GM21737 (cell line): ENCODE measurements around the gene COL16A1.

Experiments used
- ATAC-seq: cut with Tn5 transposase; IDR thresholded peaks from one replicate; pipeline ENCODE4 v1.9.1; 2021; ENCODE audit warnings: mild to moderate bottlenecking, moderate library complexity; ENCODE audit not compliant: unreplicated experiment

The COL16A1 gene

DNA sequence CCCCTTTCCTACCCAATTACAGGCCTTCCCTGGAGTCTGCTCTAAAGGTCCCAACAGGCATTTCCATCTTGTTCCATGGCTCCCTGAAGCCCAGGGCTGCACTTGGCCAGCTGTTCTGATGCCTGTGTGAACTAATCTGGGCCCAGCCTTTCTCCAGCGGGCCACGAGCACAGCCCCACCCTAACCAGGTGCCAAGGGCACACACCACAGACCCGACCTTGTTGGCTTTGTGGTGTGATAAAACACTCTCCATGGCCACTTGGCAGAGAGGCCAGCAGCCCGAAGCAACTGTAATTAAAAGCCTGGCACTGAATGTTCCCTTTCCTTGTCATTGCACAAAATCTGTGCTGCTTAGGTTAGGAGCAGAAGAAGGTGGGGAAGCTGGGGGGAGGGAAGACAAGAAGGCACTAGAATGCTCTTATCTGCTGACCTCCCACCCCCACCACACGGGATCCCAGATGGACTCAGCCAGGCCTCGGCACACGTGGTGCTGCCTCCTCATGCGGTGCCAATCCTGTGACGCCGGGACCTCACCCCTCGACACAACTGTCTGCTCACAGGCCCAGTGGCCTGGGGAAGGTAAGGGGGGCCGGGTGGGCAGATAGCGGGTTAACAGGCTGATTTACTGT, 76.4 kb downstream of the COL16A1 start:
- no peak for ATAC-seq

DNA sequence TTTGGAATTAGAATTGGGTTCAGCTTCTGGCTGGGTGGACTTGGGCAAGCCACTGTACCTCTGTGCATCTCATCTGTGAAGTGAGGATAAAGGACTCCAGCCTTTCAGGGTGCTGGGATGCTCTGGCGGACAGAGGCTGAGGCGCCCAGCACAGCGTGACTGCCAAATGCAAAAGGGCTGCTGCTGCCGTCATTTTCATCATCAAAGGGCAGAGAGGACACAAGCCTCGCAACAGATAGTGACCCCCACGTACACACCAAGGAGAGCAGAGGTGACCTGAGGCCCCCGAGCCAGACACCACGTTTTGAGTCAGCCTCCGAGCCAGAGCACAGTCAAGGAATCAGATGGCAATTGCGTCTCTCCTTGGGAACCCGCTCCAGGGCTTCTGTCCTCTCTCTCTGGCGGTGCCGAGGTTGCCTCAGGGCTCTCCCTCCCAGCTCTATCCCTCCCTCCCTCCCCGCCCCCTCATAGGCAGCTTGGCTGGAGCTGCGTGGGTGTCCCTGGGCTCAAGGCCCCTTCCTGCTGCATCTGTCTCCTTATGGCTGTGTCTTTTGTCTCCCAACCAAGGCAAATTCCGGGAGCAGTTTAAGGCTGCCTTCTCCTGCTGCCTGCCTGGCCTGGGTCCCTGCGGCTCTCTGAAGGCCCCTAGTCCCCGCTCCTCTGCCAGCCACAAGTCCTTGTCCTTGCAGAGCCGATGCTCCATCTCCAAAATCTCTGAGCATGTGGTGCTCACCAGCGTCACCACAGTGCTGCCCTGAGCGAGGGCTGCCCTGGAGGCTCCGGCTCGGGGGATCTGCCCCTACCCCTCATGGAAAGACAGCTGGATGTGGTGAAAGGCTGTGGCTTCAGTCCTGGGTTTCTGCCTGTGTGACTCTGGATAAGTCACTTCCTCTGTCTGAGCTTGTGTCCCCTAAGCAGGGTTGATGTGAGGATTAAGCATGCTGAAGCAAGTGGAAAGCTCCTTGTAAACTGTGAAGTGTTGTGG, 77.3 kb downstream of the COL16A1 start:
- ATAC-seq: no peak

DNA sequence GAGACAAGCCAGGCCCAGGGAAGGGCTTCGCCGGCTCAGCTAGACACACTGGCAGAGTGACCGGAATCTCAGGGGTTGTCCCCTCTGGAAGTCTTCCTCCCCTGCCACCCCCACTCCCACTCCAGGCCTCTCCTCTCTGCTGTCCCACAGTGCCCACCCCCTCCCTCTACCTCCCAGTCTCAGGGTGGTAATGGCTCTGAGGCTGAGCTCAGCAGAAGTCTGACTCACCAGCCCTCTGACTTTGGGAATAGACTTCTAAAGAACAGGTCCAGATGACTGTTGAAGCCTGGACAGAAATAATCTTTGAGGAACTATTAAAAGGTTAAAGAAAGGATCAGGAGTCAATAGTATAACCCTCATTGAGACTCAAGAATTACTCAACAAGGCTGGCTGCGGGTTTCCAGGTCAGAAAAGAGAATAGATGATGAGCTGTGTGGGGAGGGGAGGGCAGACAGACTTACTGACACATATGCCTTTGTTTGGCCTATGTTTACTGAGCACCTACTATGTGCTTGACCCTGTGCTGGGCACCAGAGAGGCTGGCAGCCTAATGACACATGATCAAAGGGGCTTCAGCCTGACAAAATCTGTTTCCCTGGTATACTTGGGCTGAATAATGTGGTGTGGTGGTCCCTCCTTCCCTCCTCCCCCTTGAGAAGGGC, 78.1 kb downstream of the COL16A1 start:
- no peak for ATAC-seq

DNA sequence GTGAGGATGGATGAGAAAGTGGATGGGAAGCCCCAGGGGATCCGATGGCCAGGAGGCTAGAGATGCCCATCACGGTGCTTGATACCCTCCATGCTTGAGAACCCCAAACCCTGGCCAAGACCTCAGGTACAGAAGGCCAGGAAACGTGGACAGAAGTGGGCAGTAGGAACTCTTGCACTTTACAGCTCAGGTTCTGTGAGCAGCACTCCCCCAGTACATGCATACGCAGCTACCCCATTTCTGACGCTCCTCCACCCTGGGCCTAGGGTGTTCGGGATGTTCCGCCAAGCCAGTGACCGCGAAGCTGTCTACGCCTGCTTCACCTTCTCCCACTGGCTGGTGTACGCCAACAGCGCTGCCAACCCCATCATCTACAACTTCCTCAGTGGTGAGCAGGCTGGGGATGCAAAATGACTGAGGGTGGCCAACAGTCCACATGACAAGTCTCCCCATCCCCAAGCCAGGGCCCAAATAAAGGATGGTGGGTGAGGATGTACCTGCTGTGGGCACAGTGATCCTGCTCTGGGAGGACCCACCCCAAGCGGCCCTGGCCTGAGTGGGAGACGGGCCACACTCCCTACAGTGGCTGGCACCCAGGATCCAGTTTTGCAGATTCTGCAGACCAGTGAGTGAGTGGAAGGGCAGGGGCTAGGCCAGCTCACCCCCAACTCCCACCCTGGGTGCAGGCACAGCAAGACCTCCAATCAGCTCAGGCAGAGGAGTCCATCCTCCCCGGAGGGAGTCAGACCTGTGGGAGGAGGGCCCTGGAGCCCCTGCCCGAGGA, 78.9 kb downstream of the COL16A1 start:
- ATAC-seq: no peak

DNA sequence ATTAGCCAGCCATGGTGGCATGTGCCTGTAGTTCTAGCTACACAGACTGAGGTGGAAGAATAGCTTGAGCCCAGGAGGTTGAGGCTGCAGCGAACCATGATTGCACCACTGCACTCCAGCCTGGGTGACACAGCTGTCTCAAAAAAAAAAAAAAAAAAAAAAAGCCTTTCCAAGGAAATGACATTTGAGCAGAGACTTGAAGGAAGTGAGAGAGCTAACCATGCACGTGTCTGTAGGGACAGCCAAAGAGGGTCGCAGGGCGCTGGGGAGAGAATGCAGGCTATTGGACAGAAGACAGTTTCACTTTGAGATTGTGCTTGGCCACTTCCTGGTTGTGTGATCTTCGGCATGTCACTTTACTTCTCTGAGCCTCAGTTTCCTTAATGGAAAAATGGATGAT, 79.5 kb downstream of the COL16A1 start:
- ATAC-seq: no peak

DNA sequence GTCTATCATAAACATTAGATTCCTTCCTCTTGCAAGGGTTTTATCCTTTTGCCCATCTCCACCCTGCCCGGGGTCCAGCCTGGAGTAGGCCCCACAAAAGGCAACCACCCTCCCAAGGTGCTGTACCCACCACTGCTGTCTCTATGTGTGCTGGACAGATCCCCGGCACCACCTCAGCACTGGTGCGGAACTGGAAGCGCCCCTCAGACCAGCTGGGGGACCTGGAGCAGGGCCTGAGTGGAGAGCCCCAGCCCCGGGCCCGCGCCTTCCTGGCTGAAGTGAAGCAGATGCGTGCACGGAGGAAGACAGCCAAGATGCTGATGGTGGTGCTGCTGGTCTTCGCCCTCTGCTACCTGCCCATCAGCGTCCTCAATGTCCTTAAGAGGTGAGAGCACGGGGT, 80.5 kb downstream of the COL16A1 start:
- no peak for ATAC-seq

DNA sequence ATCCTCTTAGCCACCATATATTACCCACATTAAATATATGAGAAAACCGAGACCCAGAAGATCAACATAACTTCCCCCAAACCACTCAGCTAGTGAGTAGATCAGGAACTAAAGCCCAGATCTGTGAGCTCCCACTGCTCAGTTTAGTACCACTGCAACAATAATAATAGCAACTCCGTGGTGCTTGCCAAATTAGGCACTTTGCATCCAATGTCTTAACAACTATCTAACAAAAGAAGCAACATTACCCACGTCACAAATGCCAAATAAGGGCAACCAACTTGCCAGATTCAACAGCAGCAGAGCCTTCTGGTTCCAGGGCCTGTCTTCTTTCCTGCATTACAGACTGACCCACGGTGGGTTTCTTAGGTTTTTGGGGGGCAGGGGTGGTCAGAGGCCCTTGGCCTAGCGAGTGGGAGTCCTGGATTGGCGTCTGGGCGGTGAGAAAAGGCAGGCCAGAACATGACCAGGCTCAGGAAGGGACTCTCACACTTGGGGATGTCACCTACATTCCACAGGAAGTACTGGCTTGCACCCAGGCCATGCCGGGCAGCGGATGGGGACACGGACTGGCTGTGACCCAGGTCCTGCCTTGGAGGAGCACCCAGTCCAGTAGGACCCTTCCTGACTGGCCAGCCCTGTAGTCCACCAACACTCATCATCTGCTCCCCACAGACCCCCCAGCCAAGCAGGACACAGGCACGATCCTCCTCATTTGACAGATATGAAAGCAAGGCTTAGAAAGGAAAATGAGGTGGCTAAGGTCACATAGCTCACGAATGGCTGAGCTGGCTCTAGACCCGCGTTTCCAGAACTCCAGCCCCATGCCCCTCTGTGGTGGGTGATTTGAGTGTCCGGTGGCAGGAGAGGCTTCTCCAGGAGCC, 81.7 kb downstream of the COL16A1 start:
- no peak for ATAC-seq

DNA sequence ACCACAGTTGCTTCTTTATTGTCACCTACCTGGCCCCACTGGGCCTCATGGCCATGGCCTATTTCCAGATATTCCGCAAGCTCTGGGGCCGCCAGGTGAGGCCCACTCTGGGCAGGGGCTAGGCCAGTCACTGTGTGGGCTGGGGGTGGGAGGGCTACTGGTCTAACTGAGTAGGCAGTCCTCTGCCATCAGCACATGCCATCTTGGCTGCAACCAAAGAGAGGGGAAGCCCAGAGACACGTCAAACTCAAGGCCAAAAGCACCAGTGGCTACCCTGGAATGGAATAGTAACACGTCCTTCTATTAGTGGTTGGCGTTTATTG, 82.4 kb downstream of the COL16A1 start:
- ATAC-seq: no peak

DNA sequence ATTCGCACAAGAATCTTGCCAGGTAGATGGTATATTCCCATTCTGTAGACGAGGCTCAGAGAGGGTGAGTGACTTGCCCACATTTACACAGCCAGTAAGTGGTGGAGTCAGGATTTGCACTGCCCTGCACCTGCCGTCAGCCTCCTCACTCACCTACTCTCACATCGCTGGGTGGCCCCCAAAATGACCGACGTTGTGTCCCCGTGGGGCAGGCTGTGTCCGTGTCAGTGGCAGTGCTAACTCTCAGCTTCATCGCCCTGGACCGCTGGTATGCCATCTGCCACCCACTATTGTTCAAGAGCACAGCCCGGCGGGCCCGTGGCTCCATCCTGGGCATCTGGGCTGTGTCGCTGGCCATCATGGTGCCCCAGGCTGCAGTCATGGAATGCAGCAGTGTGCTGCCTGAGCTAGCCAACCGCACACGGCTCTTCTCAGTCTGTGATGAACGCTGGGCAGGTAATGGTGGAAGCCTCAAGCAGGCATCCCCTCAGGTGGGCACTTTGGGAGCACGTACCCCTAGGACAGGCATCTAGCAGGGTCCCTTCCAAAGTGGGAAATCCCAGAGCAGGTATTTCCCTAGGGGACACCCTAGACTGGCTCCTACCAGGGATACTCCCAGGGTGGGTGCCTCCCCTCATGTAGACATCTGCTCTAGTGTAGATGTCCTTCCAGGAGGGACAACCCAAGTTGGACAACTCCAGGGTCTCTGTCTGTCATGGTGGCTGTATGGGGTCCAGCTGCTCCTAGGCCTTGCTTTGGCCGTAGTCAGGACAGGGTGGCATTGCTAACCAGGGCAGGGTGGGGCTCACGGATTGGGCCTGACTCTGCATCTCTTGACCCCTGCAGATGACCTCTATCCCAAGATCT, 83.0 kb downstream of the COL16A1 start:
- no peak for ATAC-seq

DNA sequence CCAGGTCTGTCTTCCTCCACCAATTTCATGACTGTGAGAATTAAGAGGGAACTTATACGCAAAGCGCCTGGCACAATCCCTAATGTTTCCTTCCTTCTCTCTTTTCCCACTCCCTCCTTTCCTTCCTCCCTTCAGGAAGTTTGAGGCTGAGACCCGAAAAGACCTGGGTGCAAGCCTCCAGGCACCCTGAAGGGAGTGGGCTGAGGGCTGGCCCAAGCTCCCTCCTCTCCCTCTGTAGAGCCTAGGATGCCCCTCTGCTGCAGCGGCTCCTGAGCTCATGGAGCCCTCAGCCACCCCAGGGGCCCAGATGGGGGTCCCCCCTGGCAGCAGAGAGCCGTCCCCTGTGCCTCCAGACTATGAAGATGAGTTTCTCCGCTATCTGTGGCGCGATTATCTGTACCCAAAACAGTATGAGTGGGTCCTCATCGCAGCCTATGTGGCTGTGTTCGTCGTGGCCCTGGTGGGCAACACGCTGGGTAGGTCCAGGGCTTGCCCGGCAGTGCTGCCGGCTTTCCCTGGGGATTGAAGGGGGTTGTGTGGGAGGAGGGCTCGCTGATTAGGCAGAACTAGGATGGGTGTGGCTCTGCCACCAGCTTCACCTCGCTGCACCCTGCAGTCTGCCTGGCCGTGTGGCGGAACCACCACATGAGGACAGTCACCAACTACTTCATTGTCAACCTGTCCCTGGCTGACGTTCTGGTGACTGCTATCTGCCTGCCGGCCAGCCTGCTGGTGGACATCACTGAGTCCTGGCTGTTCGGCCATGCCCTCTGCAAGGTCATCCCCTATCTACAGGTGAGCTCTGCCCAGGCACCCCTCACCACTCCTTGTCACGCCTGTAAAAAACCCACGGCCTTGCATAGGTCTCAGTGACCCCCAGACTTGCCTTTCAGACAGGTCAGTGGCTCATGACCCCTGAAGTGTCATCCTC, 84.6 kb downstream of the COL16A1 start:
- no peak for ATAC-seq

DNA sequence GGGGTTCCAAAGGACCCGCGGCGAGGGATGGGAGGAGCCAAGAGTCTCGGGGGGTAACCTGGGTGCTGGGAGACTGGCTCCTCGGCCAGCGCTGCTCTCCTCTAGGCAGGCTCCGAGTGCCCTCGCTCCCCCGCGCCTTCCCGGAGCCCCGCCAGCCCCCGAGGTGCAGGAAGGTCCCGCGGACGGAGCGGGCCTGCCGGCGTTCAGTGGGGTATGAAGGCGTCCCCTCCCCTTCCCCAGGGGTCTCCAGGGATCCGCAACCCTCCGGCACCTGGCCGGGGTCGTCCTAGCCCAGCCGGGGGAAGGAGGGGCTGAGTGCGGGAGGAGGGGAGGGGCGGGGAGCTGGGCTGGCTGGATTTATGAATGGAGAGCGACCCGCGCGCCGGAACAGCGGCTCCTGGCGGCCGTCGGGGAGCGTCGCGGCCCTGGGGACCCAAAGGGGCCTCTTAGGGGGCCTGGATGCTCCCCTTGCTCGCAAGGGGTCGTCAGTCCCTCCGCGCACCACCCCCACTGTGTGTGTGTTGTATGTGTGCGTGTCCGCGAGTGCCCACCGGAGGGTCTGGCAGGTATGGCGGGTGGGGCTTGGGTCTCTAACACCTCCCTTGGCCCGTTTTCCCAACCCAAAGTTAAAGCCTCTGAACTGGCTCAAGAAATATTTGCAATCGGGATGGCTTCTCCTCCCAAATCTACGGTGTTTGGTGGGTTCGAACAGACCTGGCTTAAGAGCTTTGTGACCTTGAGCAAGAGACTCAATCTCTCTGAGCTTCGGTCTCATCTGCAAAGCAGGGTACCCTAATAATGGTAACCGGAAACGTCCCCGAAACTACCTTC, 85.7 kb downstream of the COL16A1 start:
- ATAC-seq: no peak

DNA sequence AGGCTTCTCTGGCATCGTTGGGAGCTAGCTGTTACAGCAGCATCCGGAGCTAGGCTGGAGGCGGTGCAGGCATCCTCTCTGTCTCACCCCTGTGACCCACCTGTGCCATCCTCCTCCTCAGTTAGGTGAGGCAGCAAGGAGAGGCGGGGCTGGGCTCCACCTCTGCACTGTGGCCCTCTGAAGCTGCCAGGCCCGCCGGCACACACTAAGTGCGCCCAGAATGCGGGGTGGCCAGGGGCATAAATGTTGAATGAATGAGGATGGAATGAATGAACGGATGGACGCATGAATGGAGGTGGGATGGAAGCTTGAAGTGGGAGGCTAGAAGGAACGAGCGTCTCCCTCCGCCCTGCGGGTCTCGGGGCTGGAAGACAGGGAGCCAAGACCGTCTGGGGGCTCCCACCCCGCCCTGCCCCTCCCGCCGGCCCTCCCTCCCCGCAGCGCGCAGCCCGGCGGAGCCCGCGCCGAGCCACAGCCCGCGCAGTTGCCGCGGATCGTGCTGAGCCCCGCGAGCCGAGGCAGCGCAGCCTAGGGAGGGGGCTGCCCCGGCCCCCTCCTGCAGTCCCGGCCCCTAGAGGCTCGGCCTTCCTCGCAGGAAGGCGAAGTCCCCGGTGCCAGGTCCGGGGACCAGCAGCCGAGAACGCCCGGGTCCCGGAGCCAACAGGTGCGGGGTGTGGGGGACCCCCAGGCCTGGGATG, 86.5 kb downstream of the COL16A1 start, which contains the start of gene HCRTR1:
Gene HCRTR1 (plus strand): TSS at position 472 of the 698 bp plus-strand sequence. CDS start 1,504 bp downstream, outside the sequence.
- ATAC-seq: no peak

DNA sequence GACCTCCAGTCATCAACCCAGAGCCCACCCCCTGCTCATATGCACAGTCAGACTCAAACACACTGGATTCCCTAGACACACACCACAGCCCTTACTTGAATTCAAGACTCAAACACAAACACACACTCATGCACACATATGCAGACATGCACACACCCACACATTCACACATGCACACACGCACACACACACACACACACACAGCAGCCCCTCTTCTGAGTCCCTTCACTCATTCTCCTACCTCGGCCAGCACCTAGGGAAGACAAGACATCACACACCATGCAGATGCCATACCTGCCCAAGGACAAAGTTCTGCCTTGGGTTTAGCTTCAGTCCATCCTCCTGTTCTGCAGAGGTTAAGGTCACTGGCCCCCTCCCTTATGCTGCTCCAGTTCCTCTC, 87.9 kb downstream of the COL16A1 start:
- ATAC-seq: no peak

DNA sequence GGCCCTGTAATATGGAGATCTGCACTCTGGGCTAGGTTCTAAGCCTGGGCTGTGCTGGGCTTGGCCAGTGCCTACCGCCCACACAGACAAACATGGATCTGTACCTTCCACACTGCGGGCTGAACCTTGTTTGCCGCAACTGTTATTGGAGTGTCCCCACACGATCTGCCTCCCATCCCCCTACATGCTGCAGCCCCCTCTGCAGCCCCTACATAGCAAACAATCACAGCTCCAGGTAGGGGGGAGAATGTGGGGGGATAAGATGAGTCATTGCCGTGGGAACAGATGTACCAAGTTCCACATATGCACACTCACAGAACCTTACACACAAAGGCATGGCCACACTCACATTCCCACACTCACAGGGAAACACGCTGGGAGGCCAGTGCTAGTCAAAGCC, 88.4 kb downstream of the COL16A1 start:
- ATAC-seq: no peak

DNA sequence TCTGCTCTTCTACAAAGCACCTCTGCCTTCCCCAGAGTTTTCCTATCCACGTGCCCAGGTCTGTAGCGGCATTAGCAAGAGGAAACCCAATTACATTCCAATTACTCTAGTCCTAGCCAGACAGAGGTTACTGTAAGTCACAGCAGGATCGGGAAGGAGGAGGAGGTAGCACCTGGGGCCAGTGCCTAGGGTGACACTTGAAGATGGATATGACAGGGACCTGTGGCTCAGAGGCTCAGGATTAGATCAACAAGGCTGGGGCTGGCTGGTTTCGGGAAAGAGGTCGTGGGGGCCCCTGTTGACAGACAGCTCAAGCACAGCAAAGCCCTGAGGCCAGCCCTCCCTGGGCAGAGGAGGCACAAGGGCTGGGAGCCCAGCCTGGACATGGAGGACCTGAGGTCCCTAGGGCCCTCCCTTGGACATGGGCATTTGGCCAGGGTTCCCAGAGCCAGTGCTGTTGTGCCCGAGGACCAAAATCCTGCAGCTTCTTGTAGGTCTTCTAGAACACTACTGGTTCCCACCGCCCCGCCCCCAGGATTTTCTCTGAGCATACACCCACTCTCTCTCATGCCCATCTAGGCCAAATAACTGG, 89.3 kb downstream of the COL16A1 start:
- ATAC-seq: no peak

DNA sequence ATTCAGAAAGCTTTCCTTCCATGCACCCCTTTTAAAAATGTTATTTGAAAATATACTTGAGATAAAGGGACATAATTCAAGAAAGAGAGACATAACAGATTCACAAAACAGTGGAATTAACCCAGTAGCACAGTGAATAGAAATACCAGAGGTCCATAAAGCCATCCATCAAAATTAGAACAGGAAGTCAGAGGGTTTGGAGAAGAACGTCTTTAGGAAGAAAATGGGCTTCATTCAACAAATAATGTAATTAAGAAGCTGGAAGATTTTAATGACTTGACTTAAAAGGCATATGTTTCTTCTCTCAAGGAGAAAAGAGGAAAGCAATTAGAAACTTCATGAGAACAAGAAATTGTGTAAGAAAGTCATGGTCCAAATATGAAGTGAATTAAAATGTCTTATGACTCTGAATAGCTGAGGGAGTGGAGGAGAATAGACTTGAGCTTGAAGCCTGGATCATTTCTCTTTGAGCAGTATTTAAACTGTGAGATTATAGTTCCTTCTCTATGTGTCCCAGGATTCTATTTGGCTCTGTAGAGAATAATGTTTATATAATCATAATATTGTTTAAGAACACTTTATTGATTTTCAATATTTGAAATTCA, 94.2 kb downstream of the COL16A1 start:
- ATAC-seq: no peak
